Measurements from ENCODE around the gene KLHL8.
"Not testable (repeated sequence)": the region's sequence is repeated elsewhere in the genome, so short reads cannot be mapped to it uniquely, and the experiment has no call there.

The KLHL8 gene

GRCh38 chr4:87227751-87228151 is 7.3 kb upstream of the KLHL8 start:
- no peak for DNase-seq

- DNase-seq = no peak
Measured at GRCh38 chr4:87225936-87226335, 5.5 kb upstream of the KLHL8 start.

DNA sequence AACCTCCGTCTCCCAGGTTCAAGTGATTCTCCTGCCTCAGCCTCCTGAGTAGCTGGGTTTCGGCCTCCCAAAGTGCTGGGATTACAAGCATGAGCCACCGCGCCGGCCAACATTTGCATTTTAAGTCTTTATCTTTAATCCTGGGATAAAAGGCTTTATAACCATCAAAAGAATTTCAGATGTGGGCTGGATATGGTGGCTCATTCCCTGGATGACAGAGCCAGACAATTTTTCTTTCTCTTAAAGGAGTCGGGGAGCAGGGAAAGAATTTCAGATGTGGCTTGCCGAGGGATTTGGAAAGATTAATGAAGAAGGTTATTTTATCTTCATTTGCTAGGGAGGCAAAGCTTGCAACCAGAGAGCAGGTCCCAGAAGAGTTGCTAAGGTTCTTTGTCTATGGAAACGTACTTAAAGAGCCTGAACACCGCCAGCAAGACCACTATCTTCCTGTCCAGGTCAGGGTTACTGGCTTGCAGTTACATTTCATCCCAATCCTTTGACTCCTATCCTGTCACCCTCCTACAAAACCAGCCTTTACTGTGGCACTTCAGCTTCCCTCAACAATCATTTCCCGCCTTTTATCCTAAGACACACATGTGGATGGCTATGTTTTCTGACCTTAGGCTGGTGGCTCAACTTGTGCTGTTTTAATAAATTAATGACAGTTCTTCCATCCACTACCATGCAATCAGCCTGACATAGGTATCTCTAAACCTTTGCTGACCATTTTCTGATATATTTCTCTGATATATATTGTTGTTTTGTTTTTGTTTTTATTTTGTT is 3.9 kb upstream of the KLHL8 start:
- no peak for DNase-seq

DNA sequence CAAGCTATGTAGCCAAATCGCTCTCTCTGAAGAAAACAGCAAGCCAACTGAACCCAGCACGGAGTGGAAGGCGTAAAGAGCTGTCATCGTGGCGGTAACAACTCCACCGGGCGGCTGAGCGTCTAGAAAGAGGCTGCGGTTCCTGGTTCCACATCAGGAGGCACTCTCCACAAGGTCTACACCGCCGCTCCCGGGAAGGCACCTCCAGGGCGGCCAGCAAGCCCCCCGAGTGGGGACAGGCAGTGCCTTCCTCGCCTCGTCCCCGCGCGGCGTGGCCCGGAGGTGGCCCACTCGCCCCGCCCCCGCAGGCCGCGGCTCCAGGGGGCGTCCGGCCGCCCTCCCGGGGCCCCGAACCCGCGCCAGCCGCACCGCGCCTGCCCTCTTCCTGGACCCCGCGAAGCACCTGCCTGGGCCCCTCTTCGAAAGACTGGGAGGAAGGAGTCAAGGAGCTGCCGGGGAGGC is 755 bp downstream of the KLHL8 start:
- peak; percentile 20 for DNase-seq

GRCh38 chr4:87217235-87217763 is 3.1 kb downstream of the KLHL8 start:
- DNase-seq = not testable (repeated sequence)

- DNase-seq = no peak
Measured at GRCh38 chr4:87216469-87216868, 3.9 kb downstream of the KLHL8 start.

DNA sequence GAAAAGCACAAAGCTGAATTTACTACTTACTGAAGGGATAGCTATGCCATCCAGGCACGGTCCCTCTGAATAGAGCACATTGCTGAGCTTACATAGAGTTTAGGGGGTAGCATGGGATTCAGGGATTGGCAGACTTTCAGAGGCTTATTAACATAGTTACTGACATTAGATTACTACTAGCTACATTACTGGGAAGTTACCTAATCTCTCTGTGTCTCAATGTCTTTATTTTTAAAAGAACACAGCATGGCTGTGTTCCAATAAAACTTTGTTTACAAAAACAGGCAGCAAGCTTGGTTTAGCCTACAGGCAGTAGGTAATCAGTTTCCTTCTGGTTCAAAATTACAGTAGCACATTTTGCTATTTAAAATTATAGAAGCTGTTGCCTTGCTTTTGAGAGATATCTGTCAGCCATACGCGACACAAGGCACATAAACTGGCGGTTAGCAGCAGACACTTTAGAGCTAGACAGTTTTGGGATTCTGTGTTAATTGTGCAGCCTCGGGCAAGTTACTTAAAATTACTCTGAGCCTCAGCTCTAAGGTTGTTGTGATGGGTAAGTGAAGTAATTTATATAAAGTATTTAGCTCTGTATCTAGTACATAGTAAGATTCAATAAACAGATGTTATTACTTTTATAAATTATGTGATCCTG is 6.9 kb downstream of the KLHL8 start:
- peak; percentile 9 for DNase-seq

- DNase-seq = no peak
Measured at GRCh38 chr4:87211249-87211952, 9.0 kb downstream of the KLHL8 start.

- DNase-seq = no peak
Measured at GRCh38 chr4:87209696-87210095, 10.7 kb downstream of the KLHL8 start.

DNA sequence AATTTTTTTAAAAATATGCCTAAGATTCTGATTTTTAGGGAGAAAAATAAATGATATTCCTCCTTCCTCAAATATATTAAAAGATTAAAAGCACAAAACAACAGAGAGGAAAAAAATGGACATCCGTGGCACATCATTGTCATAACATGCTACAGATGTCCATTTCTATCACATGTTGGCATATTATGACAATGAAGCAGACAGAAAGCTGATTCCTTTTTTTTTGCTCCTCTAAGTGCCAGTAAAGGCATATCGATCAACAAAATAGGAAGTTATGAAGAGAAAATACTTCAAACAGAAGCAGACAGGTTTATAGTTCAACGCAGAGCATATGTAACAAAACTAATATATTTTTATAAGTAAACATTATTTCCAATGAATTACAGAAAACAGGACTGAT is 11.2 kb downstream of the KLHL8 start:
- no peak for DNase-seq

DNA sequence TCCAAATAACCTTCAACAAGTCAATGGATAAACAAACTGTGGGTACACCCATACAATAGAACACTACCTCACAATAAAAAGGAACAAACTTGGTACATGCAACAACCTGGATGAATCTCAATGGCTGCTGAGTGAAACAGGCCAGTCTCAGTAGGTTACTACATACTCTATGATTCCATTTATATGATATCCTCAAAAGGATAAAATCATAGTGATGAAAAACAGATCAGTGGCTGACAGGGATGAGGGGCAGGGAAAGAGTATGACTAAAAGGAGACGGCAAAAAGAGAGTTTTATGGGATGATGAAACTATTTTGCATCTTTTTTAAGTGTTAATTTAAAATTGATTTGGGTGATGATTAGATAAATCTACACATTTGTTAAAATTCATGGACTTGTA is 15.9 kb downstream of the KLHL8 start:
- no peak for DNase-seq

GRCh38 chr4:87196927-87197326 is 23.5 kb downstream of the KLHL8 start:
- no peak for DNase-seq

GRCh38 chr4:87196146-87196545 is 24.3 kb downstream of the KLHL8 start:
- no peak for DNase-seq

GRCh38 chr4:87193958-87194675 is 26.3 kb downstream of the KLHL8 start:
- no peak for DNase-seq

DNA sequence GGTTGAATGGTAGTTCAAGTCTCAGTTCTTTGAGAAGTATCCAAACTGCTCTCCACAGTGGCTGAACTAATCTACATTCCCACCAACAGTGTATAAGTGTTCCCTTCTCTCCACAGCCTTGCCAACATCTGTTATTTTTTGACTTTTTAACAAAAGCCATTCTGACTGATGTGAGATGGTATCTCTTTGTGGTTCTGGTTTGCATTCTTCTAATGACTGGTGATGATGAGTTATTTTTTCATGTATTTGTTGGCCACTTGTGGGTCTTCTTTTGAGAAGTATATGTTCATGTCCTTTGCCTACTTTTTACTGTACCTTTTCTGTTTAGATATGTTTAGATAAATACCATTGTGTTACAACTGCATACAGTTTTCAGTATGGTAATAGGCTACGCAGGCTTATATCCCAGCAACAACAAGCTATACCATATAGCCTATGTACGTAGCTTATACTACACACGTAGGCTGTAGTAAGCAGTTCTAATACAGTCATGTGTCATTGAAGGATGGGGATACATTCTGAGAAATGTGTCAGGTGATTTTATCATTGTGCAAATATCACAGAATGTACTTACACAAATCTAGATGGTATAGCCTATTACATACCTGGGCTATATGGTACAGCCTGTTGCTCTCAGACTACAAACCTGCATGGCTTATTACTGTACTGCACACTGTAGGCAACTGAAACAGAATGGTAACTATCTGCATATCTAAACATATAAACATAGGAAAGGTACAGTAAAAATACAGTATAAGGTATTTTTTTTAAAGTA is 28.1 kb downstream of the KLHL8 start:
- DNase-seq = no peak

DNA sequence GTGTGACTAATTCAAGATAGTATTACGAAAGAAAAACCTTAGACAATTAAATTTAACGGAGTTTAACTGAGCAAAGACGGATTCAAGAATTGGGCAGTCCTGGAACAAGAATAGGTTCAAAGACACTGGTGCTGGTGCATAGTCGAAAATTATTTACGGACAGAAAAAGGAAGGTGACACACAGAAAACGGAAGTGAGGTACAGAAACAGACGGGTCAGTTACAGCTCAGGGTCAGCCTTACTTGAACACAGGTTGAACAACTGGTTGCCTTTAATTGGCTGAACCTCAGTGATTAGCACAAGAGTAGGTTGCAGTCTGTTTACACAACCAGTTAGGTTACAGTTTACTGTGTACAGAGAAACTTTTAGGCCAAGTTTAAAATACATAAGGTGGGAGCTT is 31.5 kb downstream of the KLHL8 start:
- DNase-seq = no peak

DNA sequence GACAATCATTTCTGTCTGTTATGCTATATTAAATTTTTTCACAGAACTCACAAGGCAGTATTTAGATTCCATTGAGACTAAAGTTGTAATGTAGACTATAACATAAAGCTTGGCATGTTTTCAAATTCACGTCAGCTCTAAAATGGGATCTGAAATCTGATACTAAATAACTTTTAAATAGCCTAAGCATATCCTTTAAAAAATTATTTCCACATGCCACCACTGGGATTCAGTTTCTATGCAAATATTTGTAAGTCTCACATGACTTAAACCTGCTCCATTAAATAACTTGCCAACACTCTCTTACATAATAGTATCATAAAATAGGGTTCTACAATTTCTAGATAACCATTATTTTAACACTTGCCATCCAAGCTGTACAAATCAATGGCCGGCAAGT is 32.4 kb downstream of the KLHL8 start:
- peak; percentile 7 for DNase-seq

DNA sequence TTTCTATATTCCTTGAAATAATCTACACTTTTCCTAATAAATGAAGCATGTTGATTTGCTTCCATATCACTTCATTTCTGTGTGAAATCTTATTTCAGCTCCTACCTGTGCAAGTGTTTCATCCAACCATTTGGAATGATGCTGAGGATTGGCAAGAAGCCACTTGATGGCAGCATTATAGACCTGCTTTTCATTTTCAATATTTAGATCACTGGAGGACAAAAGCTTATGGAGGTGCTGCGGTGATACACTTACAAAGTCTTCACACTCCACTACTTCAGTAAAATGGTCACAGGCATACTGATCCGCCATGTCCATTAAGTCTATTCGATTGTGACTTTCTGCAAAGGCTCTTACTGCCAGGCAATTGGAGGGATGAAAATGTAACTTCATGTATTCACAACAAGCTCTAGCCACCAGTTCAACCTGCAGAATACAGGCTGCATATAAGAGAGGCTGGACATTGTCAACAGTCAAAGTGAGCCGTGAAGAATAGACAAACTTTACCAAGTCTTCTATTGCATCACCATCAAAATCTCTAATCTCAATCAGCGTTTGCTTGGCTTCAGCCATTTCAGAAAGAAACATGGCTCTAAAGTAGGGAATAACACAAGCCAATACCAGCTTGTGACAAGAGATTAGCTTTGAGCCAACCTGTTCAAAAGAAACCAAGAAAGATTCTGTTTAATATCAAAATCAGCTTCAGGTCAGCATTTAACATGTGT is 35.1 kb downstream of the KLHL8 start:
- no peak for DNase-seq

DNA sequence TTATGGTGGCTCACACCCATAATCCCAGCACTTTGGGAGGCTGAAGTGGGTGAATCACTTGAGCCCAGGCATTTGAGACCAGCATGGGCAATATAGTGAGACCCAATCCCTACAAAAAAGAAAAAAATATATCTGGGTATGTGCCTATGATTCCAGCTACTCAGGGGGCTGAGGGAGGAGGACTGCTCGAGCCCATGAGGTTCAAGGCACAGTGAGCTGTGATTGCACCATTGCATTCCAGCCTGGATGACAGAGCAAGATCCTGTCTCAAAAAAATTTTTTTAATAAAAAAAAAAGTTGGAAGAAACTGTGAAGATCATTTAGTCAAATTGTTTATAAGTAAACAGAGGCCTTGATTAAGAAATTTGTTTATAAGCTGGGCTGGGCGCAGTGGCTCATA is 39.7 kb downstream of the KLHL8 start:
- no peak for DNase-seq

GRCh38 chr4:87179751-87180150 is 40.7 kb downstream of the KLHL8 start:
- DNase-seq = no peak

DNA sequence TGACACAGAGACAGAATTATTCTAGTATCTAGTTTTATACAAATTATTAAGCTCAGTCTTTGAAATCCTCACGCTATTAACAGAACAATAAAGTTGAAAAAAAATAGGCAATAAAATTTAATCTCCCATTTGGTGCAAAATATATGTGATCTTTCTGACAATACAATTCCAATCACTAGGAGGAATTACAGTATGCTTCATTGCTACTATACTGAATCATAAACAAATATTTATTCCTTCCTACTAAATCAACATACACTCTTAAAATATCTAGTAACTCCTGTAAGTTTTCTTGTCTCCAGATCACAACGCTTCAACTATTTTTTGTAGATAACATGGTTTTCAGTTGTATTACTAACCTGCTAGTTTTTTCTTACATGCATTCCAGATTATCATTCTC is 45.7 kb downstream of the KLHL8 start:
- DNase-seq = no peak

All from HCEC 1CT (cell line).